HEK293 (cell line): ENCODE data around the gene LY86.

Experiments used
- HOXD13 ChIP-seq: sonication (generic); formaldehyde crosslinking; IDR thresholded peaks from 2 replicates; pipeline ENCODE4 v1.8.0; 2022; ENCODE audit warnings: missing genetic modification reagents, borderline replicate concordance
- SETDB1 ChIP-seq: IDR thresholded peaks from one replicate; pipeline ENCODE4 v1.6.1; 2017; ENCODE audit warnings: mild to moderate bottlenecking, low read length, moderate library complexity, mixed read lengths; ENCODE audit not compliant: insufficient read length
- SP2 ChIP-seq: fragments of 450-650 bp; formaldehyde crosslinking; IDR thresholded peaks from 2 replicates; pipeline ENCODE4 v1.5.1; 2016; ENCODE audit warnings: missing biosample characterization, missing genetic modification characterization
- TRIM28 ChIP-seq: IDR thresholded peaks from 2 replicates; pipeline ENCODE4 v1.6.1; 2011; ENCODE audit warnings: low read length, control low read depth, borderline replicate concordance
- ZFP37 ChIP-seq: fragments of 450-650 bp; formaldehyde crosslinking; IDR thresholded peaks from 2 replicates; pipeline ENCODE4 v1.5.1; 2016; ENCODE audit warnings: missing biosample characterization, missing genetic modification characterization
- ZNF24 ChIP-seq: fragments of 450-650 bp; formaldehyde crosslinking; IDR thresholded peaks from 2 replicates; pipeline ENCODE4 v1.5.1; 2016; ENCODE audit warnings: missing biosample characterization, missing genetic modification characterization
- ZNF350 ChIP-seq: fragments of 450-650 bp; formaldehyde crosslinking; IDR thresholded peaks from 2 replicates; pipeline ENCODE4 v1.5.0; 2017; ENCODE audit warnings: missing biosample characterization, mild to moderate bottlenecking, missing genetic modification characterization
- ZNF37A ChIP-seq: fragments of 450-650 bp; IDR thresholded peaks from 2 replicates; pipeline ENCODE4 v1.5.1; 2018; ENCODE audit warnings: missing biosample characterization, missing genetic modification characterization
- ZNF394 ChIP-seq: fragments of 450-650 bp; formaldehyde crosslinking; IDR thresholded peaks from 2 replicates; pipeline ENCODE4 v1.5.1; 2016; ENCODE audit warnings: missing biosample characterization, missing genetic modification characterization, mild to moderate bottlenecking, moderate library complexity, borderline replicate concordance
- TF ChIP-seq, protein P1 (sequence below): fragments of 450-650 bp; formaldehyde crosslinking; IDR thresholded peaks from 2 replicates; pipeline ENCODE4 v1.5.1; 2016; ENCODE audit warnings: missing biosample characterization, missing genetic modification characterization
- TF ChIP-seq, protein P2 (sequence below): fragments of 450-650 bp; formaldehyde crosslinking; IDR thresholded peaks from 2 replicates; pipeline ENCODE4 v1.5.1; 2016; ENCODE audit warnings: missing biosample characterization, missing genetic modification characterization

GRCh38 chr6:6559994-6560570, 28.4 kb upstream of the LY86 start:
- TF ChIP-seq, protein P1, sequence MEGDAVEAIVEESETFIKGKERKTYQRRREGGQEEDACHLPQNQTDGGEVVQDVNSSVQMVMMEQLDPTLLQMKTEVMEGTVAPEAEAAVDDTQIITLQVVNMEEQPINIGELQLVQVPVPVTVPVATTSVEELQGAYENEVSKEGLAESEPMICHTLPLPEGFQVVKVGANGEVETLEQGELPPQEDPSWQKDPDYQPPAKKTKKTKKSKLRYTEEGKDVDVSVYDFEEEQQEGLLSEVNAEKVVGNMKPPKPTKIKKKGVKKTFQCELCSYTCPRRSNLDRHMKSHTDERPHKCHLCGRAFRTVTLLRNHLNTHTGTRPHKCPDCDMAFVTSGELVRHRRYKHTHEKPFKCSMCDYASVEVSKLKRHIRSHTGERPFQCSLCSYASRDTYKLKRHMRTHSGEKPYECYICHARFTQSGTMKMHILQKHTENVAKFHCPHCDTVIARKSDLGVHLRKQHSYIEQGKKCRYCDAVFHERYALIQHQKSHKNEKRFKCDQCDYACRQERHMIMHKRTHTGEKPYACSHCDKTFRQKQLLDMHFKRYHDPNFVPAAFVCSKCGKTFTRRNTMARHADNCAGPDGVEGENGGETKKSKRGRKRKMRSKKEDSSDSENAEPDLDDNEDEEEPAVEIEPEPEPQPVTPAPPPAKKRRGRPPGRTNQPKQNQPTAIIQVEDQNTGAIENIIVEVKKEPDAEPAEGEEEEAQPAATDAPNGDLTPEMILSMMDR (tag by site-specific recombination) = no peak
- TF ChIP-seq SETDB1 = no peak
- TF ChIP-seq ZNF350 (tag by site-specific recombination) = no peak
- no peak for TF ChIP-seq ZNF394 (tag by site-specific recombination)
- TF ChIP-seq, protein P2, sequence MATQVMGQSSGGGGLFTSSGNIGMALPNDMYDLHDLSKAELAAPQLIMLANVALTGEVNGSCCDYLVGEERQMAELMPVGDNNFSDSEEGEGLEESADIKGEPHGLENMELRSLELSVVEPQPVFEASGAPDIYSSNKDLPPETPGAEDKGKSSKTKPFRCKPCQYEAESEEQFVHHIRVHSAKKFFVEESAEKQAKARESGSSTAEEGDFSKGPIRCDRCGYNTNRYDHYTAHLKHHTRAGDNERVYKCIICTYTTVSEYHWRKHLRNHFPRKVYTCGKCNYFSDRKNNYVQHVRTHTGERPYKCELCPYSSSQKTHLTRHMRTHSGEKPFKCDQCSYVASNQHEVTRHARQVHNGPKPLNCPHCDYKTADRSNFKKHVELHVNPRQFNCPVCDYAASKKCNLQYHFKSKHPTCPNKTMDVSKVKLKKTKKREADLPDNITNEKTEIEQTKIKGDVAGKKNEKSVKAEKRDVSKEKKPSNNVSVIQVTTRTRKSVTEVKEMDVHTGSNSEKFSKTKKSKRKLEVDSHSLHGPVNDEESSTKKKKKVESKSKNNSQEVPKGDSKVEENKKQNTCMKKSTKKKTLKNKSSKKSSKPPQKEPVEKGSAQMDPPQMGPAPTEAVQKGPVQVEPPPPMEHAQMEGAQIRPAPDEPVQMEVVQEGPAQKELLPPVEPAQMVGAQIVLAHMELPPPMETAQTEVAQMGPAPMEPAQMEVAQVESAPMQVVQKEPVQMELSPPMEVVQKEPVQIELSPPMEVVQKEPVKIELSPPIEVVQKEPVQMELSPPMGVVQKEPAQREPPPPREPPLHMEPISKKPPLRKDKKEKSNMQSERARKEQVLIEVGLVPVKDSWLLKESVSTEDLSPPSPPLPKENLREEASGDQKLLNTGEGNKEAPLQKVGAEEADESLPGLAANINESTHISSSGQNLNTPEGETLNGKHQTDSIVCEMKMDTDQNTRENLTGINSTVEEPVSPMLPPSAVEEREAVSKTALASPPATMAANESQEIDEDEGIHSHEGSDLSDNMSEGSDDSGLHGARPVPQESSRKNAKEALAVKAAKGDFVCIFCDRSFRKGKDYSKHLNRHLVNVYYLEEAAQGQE (tag by site-specific recombination) = no peak
- no peak for TF ChIP-seq ZFP37 (tag by site-specific recombination)
- no peak for TF ChIP-seq HOXD13 (CRISPR knock-in tag)
- TF ChIP-seq ZNF37A = no peak
- no peak for TF ChIP-seq SP2 (tag by site-specific recombination)
- no peak for TF ChIP-seq ZNF24 (tag by site-specific recombination)
- TF ChIP-seq TRIM28 = no peak
